ENCODE data around the gene CNTNAP2.

CNTNAP2 gene

GRCh38 chr7:148435715-148436114 lies 2319.1 kb downstream of the CNTNAP2 start:
- H3K27me3 ChIP-seq (ENCODE audit: low read length), result no peaks in the 10 kb centered on the region
- H3K4me2 ChIP-seq (ENCODE audit: low read depth, low read length, poor library complexity, severe bottlenecking), result no peak overlapping the region
- no peak overlapping the region for H3K4me3 ChIP-seq (ENCODE audit: insufficient read depth, low read length, poor library complexity, severe bottlenecking)
- H4K20me1 ChIP-seq (ENCODE audit: low read depth, low read length), result no peaks in the 10 kb centered on the region
- H3K9me2 ChIP-seq (replicated peaks; ENCODE audit: insufficient read depth, low read length), result no peaks in the 10 kb centered on the region
- H3K27ac ChIP-seq (ENCODE audit: low read depth, low read length), result no peak overlapping the region
- no peaks in the 10 kb centered on the region for H3F3A ChIP-seq (ENCODE audit: insufficient read depth)
- H3K9ac ChIP-seq (ENCODE audit: low read length), result no peak overlapping the region
- H2AFZ ChIP-seq (ENCODE audit: low read depth, low read length, severe bottlenecking), result no peak overlapping the region
- no peaks in the 10 kb centered on the region for H3K36me3 ChIP-seq (ENCODE audit: low read length)
- H3K9me3 ChIP-seq (ENCODE audit: insufficient read depth, low read length), result no peaks in the 10 kb centered on the region
- H3K79me2 ChIP-seq (ENCODE audit: insufficient read depth, low read length), result no peaks in the 10 kb centered on the region
- TF ChIP-seq CTCF (IDR thresholded peaks at IDR 0.05; ENCODE audit: insufficient read depth, low read length, poor library complexity, severe bottlenecking) (no peak), EZH2phosphoT487 (conservative IDR thresholded peaks at IDR 0.05; ENCODE audit: low read length) (no peak)

- Histone ChIP-seq H3K9me3 (ENCODE audit: insufficient read depth, low read length) (no peaks in the 10 kb centered on the region), H3F3A (ENCODE audit: insufficient read depth) (no peaks in the 10 kb centered on the region), H3K9me2 (replicated peaks; ENCODE audit: insufficient read depth, low read length) (no peaks in the 10 kb centered on the region), H3K4me3 (ENCODE audit: insufficient read depth, low read length, poor library complexity, severe bottlenecking) (no peak overlapping the region), H3K4me2 (ENCODE audit: low read depth, low read length, poor library complexity, severe bottlenecking) (no peak overlapping the region), H4K20me1 (ENCODE audit: low read depth, low read length) (no peaks in the 10 kb centered on the region), H3K9ac (ENCODE audit: low read length) (no peak overlapping the region), H2AFZ (ENCODE audit: low read depth, low read length, severe bottlenecking) (no peak overlapping the region), H3K79me2 (ENCODE audit: insufficient read depth, low read length) (no peaks in the 10 kb centered on the region), H3K36me3 (ENCODE audit: low read length) (no peaks in the 10 kb centered on the region), H3K27me3 (ENCODE audit: low read length) (no peaks in the 10 kb centered on the region), H3K27ac (ENCODE audit: low read depth, low read length) (no peak overlapping the region)
- TF ChIP-seq CTCF (IDR thresholded peaks at IDR 0.05; ENCODE audit: insufficient read depth, low read length, poor library complexity, severe bottlenecking) (no peak), EZH2phosphoT487 (conservative IDR thresholded peaks at IDR 0.05; ENCODE audit: low read length) (no peak)
Measured at GRCh38 chr7:148436135-148436534, 2319.5 kb downstream of the CNTNAP2 start.

- H2AFZ ChIP-seq (ENCODE audit: low read depth, low read length, severe bottlenecking), result no peak overlapping the region
- no peaks in the 10 kb centered on the region for H3K79me2 ChIP-seq (ENCODE audit: insufficient read depth, low read length)
- no peaks in the 10 kb centered on the region for H3F3A ChIP-seq (ENCODE audit: insufficient read depth)
- H3K4me2 ChIP-seq (ENCODE audit: low read depth, low read length, poor library complexity, severe bottlenecking), result no peak overlapping the region
- H3K27ac ChIP-seq (ENCODE audit: low read depth, low read length), result no peak overlapping the region
- H4K20me1 ChIP-seq (ENCODE audit: low read depth, low read length), result no peaks in the 10 kb centered on the region
- H3K4me3 ChIP-seq (ENCODE audit: insufficient read depth, low read length, poor library complexity, severe bottlenecking), result no peak overlapping the region
- H3K27me3 ChIP-seq (ENCODE audit: low read length), result no peaks in the 10 kb centered on the region
- no peaks in the 10 kb centered on the region for H3K36me3 ChIP-seq (ENCODE audit: low read length)
- no peaks in the 10 kb centered on the region for H3K9me2 ChIP-seq (replicated peaks; ENCODE audit: insufficient read depth, low read length)
- H3K9ac ChIP-seq (ENCODE audit: low read length), result no peak overlapping the region
- TF ChIP-seq CTCF (IDR thresholded peaks at IDR 0.05; ENCODE audit: insufficient read depth, low read length, poor library complexity, severe bottlenecking) (no peak), EZH2phosphoT487 (conservative IDR thresholded peaks at IDR 0.05; ENCODE audit: low read length) (no peak)
- H3K9me3 ChIP-seq (ENCODE audit: insufficient read depth, low read length), result no peaks in the 10 kb centered on the region
Measured at GRCh38 chr7:148436571-148436970, 2320.0 kb downstream of the CNTNAP2 start.
